Right lobe of liver (tissue), 4 donors: ENCODE data around the gene OIT3.

Source experiments
- POLR2A ChIP-seq: fragments of 450-650 bp; IDR thresholded peaks from one replicate; pipeline ENCODE4 v1.6.1; 2017; ENCODE audit warnings: antibody characterized with exemption, mild to moderate bottlenecking
- TF ChIP-seq, protein P1 (sequence below), 4 donors: fragments of 200-600 bp in 3 of 4; fragments of 450-650 bp in 1 of 4; IDR thresholded peaks; one replicate each; pipeline versions ENCODE4 v1.5.1 to v1.8.0; 2016 to 2022; ENCODE audit warnings: antibody characterized with exemption in 4 of 4, mild to moderate bottlenecking in 2 of 4
- donor health status: DM: no; HTN: no; CAD: no.
- donor health status: DM: no; HTN: no; CAD: no.
- donor health status: DM: no; HTN: yes; CAD: no.

DNA sequence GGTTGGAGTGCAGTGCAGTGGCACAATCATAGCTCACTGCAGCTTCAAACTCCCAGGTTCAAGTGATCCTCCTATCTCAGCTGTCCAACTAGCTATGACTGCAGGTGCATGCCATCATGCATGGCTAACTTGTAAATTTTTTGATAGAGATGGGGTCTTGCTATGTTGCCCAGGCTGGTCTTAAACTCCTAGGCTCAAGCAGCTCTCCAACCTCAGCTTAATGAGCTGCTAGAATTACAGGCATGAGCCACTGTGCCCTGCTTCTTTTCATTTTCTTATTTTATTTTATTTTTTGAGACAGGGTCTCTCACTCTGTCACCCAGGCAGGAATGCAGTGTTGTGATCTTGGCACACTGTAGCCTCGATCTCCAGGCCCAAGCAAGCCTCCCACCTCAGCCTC, 53.4 kb downstream of the OIT3 start:
- TF ChIP-seq, protein P1, sequence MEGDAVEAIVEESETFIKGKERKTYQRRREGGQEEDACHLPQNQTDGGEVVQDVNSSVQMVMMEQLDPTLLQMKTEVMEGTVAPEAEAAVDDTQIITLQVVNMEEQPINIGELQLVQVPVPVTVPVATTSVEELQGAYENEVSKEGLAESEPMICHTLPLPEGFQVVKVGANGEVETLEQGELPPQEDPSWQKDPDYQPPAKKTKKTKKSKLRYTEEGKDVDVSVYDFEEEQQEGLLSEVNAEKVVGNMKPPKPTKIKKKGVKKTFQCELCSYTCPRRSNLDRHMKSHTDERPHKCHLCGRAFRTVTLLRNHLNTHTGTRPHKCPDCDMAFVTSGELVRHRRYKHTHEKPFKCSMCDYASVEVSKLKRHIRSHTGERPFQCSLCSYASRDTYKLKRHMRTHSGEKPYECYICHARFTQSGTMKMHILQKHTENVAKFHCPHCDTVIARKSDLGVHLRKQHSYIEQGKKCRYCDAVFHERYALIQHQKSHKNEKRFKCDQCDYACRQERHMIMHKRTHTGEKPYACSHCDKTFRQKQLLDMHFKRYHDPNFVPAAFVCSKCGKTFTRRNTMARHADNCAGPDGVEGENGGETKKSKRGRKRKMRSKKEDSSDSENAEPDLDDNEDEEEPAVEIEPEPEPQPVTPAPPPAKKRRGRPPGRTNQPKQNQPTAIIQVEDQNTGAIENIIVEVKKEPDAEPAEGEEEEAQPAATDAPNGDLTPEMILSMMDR (IDR thresholded peaks at IDR 0.05): no peak
- TF ChIP-seq POLR2A: no peak
